Measurements from ENCODE around the gene TRMT1.

The TRMT1 gene

DNA sequence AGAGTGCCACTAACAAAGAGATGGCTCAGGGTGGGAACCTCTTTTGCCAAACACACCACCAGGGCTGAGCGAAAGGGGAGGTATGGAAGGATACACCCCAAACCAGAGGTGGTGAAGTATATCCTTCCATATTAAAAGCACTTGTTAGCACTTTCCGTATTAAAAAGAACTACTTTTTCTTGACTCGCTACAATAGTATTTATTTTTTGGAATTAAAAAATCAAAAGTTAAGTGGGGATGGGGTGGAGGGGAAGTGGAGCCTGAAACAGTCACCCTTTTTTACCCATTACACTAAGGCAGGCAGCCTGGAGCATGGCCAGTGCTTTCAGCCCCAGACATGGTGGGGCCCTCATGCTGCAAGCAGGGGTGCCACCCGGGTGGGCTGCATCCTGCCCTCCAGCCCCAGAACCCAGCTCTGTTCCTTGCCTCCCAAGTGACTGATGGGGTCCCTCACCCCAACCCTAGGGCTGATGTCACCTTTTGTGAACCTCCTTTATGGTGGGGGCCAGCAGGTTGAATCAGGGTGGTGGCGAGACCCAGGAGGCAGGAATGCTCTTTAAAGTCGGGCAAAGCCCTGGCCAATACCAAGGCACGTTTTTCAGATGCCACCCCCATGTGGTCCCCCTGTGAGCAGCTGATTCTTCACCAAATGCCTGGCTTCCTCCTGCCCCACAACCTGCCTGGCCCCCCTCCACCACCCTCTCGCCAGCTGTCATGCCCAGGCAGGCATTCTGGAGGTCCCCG is 44.9 kb downstream of the TRMT1 start:
- no peak for DNase-seq (ENCODE audit: low spot score)

DNA sequence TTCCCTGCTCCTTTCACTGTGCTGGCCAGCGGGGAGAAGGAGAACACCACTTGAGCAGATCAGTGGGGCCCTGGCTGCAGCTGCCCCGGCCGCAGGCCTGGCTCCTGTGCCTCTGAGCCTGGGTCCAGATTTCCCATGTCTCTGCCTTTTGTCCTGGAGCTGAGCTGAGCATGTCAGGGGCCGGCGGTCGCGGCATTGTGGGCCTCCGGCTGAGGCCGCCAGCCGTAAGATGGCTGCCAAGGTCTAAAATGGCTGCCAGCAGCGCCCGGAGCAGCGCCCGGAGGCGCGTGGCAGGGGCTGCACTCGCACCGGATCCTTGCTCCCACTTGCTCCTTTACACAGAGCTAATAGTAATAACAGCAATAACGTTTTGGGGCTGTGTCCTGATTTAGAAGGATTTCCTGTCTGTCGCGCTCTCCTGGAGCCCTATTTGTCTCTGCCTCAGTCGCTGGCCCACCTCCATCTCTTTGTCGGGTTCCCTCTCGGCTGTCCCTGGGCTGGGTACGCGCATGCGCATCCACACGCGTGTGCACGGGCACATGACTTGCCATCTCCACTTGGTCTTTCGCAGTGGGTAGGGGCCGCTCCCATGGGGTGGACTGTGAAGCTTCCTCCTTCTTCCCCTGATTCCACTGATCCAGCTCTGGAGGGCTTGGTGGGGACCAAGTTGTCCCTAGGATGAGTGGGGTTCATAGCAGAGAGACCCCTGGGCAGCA is 46.0 kb downstream of the TRMT1 start:
- no peak for DNase-seq (ENCODE audit: low spot score)

DNA sequence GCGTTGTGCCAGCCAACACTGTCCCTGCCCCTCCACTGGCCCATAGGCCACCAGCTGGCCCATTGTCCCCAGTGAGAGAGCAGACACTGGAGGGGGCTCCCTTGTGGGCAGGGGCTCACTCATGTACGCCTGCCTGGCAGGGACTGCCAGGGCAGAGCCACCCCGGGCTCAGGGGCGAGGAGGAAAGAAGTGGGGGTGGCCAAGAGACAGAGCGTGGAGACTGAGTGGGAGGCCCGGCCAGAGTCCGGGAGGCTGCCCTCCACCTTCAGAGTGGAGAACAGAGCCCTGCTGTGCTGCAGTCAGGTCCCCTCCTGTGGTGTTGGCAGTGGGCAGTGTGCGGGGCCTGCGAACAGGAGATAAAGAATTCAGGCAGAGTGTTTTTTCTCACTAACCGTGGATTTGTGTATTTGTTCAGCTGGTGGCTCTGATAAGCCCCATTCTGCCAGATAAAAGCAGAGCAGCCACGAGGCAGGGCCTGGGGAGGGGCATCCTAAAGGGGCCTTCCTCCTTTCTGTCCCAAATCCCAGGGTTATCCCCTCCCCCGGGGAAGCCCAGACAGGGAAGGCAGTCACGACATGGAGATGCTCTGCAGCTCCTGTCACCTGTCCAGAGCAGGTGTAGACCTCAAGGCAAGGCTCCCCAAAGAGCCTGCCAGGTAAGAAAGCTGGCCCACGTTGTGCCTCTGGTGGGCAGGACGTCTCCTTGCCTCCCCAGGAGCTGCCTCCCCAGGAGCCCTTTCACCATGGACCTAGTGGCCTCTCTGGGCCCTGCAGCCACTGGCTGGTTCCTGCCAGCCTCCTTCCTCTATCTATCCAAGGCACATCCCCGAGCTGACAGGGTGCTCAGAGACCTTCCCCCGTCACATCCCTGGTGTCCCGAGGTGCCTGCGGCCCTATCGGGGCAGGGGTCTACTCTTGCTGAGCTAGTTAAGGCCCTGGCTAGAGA is 46.9 kb downstream of the TRMT1 start:
- no peak for DNase-seq (ENCODE audit: low spot score)

DNA sequence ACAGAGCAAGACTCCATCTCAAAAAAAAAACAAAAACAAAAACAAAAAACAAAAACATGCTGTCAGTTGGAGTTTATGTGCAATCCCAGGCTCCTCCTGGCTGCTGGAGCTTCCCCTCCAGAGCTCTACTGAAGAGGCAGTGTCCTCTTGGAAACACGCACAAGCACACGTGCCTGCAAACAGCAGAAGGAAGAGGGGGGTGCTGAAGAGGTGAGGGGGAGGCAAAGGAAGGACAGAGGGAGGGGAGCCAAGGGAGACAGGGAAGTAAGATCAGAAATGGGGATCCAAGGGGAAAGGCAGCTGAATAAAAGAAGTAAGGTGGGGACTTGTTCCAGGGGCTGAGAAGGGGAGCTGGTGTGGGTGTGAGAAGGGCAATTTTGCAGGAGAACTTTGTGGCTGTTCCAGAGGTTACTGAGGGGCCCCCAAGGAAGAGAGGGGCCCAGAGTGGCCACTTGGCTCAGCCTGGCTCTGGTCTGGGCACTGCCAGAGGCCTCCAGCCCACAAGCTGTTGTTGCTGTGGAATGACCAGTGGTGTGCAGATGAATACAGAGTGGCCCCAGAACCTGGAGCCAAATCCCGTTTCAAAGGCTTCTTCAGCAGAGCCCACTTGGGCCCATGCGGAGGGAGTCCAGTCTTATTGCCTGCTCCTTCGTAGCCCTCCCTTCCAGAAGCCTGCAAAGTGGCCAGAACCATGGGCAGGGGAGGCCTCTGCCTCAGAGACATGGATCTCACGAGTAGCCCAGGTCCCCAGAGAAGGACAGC is 48.3 kb downstream of the TRMT1 start:
- DNase-seq (ENCODE audit: low spot score) = no peak

DNA sequence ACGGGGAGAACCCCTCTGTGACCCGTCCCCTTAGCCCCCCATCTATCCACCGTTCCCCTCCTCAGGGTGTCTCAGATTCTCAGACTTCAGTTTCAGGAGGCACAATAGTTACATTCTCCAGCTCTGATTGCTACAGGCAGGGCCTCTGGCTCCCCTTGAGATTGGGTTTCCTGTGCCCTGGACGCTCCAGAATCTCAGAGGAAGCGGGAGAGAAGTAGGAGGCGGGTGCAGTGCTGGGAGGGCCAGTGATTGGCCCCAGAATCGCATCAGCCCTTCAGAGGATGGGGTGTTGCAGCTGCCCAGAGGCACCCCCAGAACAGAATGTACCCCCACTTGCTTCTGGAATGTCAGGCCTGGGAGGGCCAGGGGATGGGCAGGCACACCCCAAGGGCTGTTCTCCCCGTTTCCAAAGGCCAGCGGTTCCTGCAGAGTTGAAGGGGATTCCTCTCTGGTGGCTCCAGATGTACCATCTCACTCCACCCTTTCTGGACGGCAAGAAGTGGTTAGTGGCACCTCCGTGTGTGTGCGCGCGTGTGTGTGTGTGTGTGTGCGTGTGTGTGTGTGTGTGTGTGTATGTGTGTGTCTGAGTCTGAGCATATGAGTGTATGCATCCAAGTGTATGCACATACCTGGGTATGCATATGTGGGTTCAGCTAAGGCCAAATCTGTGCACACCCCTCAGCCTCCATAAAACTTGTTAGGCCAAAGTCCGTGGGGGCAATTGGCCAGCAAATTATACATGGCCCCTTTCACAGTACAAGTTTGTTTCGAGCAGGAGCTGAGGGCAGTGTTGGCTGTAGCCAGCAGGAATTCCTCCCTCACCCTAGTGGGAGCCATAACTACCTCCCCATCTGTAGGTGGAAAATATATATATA is 49.4 kb downstream of the TRMT1 start:
- DNase-seq (ENCODE audit: low spot score) = no peak

- no peak for DNase-seq (ENCODE audit: low spot score)
Observed at GRCh38 chr19:13066226-13066625, 50.3 kb downstream of the TRMT1 start.

DNA sequence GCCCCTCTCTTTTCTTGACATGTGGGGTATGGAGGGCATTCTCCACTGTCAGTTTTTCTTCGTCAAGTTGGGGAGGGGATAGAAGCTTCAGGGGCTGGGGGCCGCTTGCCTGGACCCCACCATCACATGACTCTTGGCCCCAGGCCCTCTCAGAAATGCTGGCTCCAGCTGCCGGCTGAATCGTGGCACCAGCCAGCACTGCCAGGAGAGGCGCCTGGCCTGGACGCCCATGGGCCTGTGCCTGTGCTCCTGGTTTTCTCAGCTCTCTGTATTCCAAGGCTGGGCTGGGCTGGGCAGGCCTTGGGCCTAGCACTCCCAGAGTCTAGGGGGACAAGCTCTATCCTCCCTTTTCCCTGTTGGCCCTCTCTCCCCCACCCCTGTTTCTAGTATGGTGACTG is 52.4 kb downstream of the TRMT1 start:
- no peak for DNase-seq (ENCODE audit: low spot score)

DNA sequence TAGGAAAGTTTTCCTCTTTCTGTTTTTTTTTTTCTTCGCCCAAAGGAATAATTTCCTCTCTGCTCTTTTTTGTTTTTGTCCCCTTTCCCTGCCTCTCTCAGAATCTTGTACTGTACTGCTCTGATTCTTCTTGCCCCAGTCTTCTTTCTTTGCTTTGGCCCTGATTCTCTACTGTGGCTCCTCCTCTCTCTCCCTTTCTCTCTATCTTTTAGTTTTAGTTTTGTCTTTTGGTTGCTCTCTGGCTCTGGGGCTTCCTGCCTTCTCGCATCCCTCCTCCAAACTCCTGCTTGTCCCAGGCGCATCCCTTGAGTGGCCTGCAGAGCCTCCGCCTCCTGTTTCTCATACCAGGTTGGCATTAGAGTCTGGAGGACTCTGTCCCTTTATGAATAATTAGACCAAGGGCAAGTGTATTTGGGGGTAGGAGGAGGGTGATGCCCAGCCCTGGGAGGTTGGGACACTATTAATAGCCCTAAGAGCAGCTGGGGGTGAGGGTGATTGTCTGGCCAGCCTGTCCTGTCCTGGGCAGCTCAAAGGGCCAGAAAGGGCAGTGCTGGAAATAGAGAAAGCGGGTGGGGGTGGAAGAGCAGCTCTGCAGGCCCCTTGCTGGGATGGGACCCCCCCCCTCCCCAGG is 53.0 kb downstream of the TRMT1 start:
- no peak for DNase-seq (ENCODE audit: low spot score)

DNA sequence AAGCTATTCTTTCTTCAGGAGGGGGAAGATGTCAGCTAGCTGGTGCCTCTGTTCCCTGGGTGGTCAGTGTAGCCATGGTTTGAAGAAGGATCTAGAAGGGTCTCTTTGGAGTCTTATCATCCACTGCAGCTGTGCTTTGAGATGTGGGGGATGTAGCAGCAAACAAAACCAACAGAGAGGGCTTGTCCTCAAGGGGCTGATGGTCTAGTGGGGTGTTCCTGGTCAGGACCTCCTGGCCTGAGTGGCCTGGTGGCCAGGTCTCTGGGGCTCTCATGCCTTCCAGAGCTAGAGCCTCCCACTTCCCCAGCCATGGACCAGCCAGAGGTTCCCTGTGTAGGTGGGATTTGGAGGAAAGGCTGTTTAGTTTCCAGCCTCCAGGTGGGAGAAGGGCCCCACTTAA is 54.2 kb downstream of the TRMT1 start:
- DNase-seq (ENCODE audit: low spot score) = no peak

DNA sequence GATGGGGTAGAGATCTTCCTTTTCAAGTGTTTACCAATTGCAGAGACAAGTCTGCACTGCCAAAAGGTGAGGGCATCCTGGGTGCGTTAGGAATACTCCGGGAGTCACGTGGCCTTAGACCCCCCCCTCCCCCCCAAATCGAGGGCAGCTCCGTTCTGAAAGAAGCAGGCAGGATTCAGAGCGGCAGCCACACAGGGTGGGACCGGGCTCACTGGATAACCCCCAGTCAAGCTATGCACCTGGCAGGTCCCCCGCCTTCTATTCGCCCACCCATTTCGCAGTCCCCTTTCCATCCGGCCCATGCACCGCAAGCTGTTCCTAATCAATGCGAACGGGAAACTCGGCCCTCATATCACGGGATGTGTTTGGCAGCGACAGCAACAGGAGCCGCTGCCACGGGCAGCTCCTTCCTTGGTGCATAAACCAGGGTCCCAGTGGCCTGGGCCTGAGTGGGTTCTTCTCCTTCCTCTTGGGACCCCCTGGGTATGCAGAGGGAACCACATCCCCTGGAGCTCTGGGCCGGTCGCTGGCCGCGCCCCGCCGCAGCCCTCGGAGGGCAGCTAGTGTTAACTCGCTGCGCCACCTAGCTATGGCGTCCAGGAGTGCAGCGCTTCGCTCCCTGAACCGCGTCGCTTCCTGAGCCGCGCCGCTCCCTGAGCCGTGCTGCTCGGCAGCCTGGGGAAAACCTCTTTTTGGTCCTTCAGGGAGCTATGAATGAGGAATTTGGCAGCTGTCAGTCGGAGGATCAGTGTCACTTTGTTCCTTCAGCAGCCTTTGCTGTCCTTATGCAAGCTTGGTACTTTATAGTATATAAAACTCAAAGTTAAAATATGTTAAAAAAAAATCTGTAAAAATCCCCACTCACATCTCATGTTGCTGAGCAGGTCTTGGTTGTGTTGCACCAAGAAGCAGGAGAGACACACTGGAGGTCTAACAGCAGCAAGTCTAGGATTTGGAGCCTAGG is 55.3 kb downstream of the TRMT1 start:
- peak; percentile 86 for DNase-seq (ENCODE audit: low spot score)

GRCh38 chr19:13060233-13060963 is 56.1 kb downstream of the TRMT1 start:
- peak; percentile 56 for DNase-seq (ENCODE audit: low spot score)

DNA sequence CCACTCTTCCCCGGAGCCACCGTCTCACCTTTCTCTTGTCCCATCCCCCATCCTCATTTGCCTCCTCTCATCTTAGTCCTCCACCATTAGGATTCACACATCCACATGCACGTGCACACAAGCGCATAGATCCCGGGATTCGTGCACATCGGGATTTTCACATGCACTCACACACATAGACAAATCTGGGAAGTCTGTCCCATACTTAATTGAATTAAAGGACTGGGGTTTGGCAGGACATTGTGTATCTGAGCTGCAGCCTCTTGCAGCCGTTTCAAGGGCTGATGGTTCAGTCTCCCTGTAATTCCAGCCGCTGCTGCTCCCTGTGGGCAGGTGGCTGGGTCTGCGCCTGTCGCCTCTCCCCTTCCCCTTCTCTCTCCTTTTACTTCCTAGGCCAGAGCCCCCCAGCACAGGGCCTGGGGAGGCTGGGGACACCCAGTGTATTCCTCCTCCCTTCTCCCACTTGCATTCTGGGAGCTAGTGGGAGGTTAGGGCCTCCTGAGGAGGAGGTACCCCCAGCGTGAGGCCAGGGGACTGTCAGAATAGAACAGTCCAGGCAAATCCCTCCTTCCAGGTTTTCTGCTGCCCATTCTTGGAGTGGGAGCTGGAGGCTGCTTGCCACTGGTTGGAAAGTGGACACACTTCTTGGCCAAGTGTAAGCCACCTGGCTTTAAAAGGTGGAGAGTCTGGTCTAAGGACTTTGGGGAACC is 57.4 kb downstream of the TRMT1 start:
- DNase-seq (ENCODE audit: low spot score) = no peak

- no peak for DNase-seq (ENCODE audit: low spot score)
Observed at GRCh38 chr19:13057744-13058143, 58.8 kb downstream of the TRMT1 start.

DNA sequence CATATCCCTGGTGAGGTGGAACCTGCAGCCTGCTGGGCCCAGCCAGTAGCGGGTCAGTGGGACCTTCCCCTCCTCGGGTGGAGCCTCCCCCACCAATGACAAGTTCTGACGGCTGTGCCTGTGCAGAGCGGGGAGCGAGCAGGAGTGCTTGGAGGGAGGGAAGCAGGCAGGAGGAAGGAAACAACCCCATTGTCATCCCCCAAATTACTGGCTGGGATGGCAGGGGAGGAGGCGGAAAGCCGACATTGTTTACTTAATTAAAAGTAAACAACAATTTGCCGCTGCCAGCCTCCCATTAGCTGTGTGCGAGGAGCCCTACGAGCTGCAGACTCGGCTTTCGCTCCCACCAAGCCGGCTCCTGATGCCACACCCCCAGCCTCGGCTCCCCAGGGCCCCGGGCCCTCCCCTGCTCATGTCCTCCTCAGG is 59.4 kb downstream of the TRMT1 start:
- no peak for DNase-seq (ENCODE audit: low spot score)

DNA sequence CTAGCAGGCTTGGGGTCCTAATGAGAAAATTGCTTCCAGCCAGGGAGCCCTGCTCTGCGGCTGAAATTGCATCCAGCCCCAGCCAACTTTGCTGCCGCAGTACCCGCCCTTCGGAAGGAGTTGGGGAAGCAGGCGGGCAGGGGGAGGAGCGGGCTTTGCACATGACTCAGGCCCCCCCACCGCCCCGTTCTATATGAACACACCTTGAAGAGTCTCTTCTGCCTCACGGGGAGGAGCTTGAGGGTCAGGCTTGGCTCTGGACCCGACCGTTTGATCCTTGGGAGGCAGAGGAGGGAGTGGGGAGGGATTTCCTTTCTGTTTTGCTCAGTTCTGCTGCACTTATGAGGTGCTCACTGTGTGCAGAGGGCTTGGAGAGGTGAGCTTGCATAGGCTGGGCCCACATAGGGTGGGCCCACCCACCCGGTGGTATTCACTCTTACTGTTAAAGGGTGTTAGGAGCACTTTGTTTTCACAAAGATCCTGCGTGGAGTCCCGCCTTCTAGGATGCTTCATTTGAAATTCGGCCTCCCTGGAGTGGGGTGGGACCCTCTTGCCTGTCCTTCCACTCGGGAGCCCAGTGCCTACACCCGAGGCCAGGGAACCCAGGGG is 60.4 kb downstream of the TRMT1 start:
- DNase-seq (ENCODE audit: low spot score) = peak; percentile 69

DNA sequence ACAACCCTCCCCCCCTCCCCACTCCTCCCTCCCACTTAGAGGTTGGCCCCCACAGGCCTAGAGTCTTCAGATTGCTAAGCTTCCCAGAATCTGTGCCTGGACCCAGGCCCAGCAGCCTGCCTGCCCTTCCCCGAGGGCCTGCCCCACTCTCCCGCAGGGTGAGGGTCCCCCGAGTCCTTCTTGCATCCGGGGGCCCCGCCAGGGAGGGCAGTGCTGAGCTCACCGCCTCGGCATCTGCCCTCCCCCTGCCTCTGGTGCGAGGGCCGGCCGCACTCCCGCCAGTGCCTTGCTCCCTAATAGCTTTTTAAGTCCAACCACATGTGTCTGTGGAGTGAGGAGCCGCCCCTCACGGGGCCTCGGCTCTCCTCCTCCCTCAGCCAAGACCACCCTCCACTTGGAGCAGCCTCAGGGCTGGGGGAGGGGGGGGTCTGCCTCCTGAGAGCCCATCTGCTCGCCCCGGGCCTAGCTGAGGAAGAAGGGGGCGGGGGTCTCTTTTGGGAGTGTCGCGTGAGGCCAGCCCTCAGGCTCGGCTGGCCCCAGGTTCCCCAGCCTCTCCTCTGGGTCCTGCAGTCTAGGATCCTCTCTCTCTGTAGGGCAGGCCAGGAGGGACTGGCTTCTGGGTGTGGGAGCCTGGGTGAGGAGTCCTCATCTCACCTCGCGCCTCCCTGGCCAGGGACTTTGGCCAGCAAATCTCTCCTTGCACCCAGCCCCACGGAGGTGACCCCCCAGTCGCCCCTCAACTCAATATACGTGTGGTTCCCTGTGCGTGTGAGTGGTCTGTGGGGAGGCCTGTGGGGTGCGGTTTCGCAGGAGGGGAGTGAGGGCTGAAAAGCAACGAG is 61.1 kb downstream of the TRMT1 start:
- DNase-seq (ENCODE audit: low spot score) = peak; percentile 83
